PC-9 (cell line): ENCODE results near the gene PDE4D. TPM values are rescaled to one million over a fixed set of nuclear protein-coding genes. Genes with fewer than 3 reads are reported as not detected.

Experiments
- BruUV-seq: library from RNA; stranded (reverse); fragments of 400-500 nt; replicated peaks from 2 replicates; lab custom pipeline; 2021; lab: Mats Ljungman, UMichigan
- CTCF ChIA-PET: fragments of 300-600 bp; sonication (Branson Sonifier 250); formaldehyde crosslinking; loops from one replicate; lab custom pipeline; 2022; ENCODE audit warnings: antibody characterized with exemption; lab: Charles Lee
- POLR2A ChIA-PET: fragments of 300-600 bp; sonication (Branson Sonifier 250); formaldehyde crosslinking; loops from one replicate; lab custom pipeline; 2022; ENCODE audit warnings: antibody characterized with exemption; ENCODE audit not compliant: unreplicated experiment; lab: Charles Lee
- DNase-seq, 2 experiments: peaks; one replicate each; pipeline versions ENCODE4 v3.0.0 to v3.0.0-alpha.2; 2015 to 2022; ENCODE audit warnings: mixed read lengths in 1 of 2
- H2AFZ ChIP-seq: fragments of 200-600 bp; sonication (generic); 2 replicates; pipeline ENCODE4 v1.8.1; 2017; ENCODE audit warnings: antibody characterized with exemption
- H3F3A ChIP-seq: fragments of 200-600 bp; sonication (generic); 2 replicates; pipeline ENCODE4 v1.8.1; 2017; ENCODE audit warnings: antibody characterized with exemption, mild to moderate bottlenecking, low read depth; ENCODE audit not compliant: insufficient read depth
- H3K27ac ChIP-seq: fragments of 200-600 bp; sonication (generic); 2 replicates; pipeline ENCODE4 v1.6.1; 2016; ENCODE audit warnings: mixed run types
- H3K27me3 ChIP-seq: fragments of 200-600 bp; sonication (generic); 2 replicates; pipeline ENCODE4 v1.6.1; 2016; ENCODE audit warnings: low read depth, mixed run types; ENCODE audit not compliant: insufficient read depth
- H3K36me3 ChIP-seq: fragments of 200-600 bp; sonication (generic); 2 replicates; pipeline ENCODE4 v1.6.1; 2016; ENCODE audit warnings: low read depth, mixed run types
- H3K4me1 ChIP-seq: fragments of 200-600 bp; sonication (generic); replicated peaks from 2 replicates; pipeline ENCODE4 v1.6.1; 2016; ENCODE audit warnings: mixed run types; ENCODE audit not compliant: insufficient read depth
- H3K4me2 ChIP-seq: fragments of 200-600 bp; sonication (generic); 2 replicates; pipeline ENCODE4 v1.6.1; 2017; ENCODE audit warnings: mixed run types
- H3K4me3 ChIP-seq: fragments of 200-600 bp; sonication (generic); 2 replicates; pipeline ENCODE4 v1.6.1; 2016; ENCODE audit warnings: mixed run types
- H3K79me2 ChIP-seq: fragments of 200-600 bp; sonication (generic); 2 replicates; pipeline ENCODE4 v1.6.1; 2017; ENCODE audit warnings: low read depth, mixed run types
- H3K9me2 ChIP-seq: fragments of 200-600 bp; sonication (generic); 2 replicates; pipeline ENCODE4 v1.8.1; 2017; ENCODE audit warnings: mild to moderate bottlenecking; ENCODE audit not compliant: insufficient read depth
- H3K9me3 ChIP-seq: fragments of 200-600 bp; sonication (generic); 2 replicates; pipeline ENCODE4 v1.8.1; 2016; ENCODE audit warnings: low read depth; ENCODE audit not compliant: insufficient read depth
- H4K20me1 ChIP-seq: fragments of 200-600 bp; sonication (generic); 2 replicates; pipeline ENCODE4 v1.8.1; 2017; ENCODE audit not compliant: insufficient read depth
- EZH2 ChIP-seq: fragments of 200-600 bp; sonication (generic); IDR thresholded peaks from 2 replicates; pipeline ENCODE4 v1.8.0; 2017; ENCODE audit warnings: antibody characterized with exemption, low read depth
- intact Hi-C: fragments of 100-400 bp; cut with micrococcal nuclease; formaldehyde crosslinking; loops from one replicate; pipeline ENCODE4 v1.10.0; 2022; ENCODE audit not compliant: unreplicated experiment
- total RNA-seq: library from RNA; stranded (reverse); gene quantifications from 2 replicates; pipeline ENCODE4 v1.2.3, GENCODE V29; 2021
- TF ChIP-seq, protein P1 (sequence below): fragments of 200-600 bp; sonication (generic); conservative IDR thresholded peaks from 2 replicates; pipeline ENCODE4 v1.6.1; 2017; ENCODE audit warnings: mixed run types, antibody characterized with exemption, mild to moderate bottlenecking, moderate library complexity

Gene PDE4D
- total RNA-seq, 1 experiment from 2014 or later: 9.8 TPM

DNA sequence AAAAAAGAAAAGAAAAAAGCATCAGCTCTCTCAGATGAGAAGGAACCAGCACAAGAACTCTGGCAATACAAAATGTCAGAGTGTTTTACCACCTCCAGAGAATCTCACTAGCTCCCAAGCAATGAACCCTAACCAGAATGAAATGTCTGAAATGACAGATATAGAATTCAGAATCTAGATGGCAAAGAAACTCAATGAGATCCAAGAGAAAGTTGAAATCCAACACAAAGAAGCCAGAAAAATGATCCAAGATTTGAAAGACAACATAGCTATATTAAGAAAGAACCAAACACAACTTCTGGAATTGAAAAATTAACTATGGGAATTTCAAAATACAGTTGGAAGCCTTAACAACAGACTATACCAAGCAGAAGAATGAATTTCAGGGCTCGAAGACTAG is 396.3 kb downstream of the PDE4D start:
- intact Hi-C loops: no loop called here
- no peak overlapping the region for H3K27ac ChIP-seq

DNA sequence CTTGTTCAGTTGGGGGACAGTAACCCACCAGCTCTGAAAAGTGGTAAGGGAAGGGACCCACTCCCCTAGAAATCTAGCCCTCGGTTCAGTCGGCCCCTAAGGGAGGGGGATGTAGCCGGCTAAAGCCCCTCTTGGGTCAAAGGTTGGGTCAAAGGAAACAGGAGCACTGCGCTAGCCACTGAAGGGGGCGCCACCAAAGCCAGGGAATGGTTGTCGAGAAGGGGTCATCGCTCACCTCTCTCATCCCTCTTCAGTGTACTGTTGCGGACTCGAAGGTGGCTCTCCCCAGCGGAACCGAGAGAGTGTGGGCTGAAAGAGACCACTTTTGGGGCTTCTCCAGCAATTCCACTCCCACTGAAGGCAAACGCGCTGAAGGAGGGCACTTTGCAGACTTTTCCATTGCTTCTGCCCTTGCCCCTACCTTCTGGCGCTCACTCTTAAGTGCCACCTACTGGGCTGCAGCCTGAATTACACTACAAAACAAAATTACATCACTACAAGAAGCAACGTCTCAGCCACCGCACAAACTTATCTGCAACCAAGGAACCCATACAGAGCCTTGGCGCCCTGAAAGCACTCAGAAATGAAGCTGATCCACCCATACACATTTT is 396.9 kb downstream of the PDE4D start:
- BruUV-seq: no TSS peak
- Histone ChIP-seq H2AFZ (no peak overlapping the region), H4K20me1 (no peaks in the 10 kb centered on the region), H3K27ac (no peak overlapping the region), H3K79me2 (no peaks in the 10 kb centered on the region), H3K9me3 (0 out of 2 replicates have a peak, but pooled peaks cover 3% of the 10 kb centered on the region), H3K4me1 (no peaks in the 10 kb centered on the region), H3K9me2 (no peaks in the 10 kb centered on the region), H3F3A (peaks cover 4% of the 10 kb centered on the region; the same call in 1 of the 2 replicates), H3K4me2 (no peak overlapping the region), H3K4me3 (no peak overlapping the region), H3K27me3 (no peaks in the 10 kb centered on the region), H3K36me3 (no peaks in the 10 kb centered on the region)
- intact Hi-C loops: no loop called here
- TF ChIP-seq, protein P1, sequence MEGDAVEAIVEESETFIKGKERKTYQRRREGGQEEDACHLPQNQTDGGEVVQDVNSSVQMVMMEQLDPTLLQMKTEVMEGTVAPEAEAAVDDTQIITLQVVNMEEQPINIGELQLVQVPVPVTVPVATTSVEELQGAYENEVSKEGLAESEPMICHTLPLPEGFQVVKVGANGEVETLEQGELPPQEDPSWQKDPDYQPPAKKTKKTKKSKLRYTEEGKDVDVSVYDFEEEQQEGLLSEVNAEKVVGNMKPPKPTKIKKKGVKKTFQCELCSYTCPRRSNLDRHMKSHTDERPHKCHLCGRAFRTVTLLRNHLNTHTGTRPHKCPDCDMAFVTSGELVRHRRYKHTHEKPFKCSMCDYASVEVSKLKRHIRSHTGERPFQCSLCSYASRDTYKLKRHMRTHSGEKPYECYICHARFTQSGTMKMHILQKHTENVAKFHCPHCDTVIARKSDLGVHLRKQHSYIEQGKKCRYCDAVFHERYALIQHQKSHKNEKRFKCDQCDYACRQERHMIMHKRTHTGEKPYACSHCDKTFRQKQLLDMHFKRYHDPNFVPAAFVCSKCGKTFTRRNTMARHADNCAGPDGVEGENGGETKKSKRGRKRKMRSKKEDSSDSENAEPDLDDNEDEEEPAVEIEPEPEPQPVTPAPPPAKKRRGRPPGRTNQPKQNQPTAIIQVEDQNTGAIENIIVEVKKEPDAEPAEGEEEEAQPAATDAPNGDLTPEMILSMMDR: peak; percentile 50
- TF ChIP-seq EZH2: no peak
- POLR2A ChIA-PET: no interaction called here
- no peak for DNase-seq
- CTCF ChIA-PET: no interaction called here

More for the DNA sequence above, 396.3 kb downstream of the PDE4D start:
- Histone ChIP-seq H4K20me1 (no peaks in the 10 kb centered on the region), H2AFZ (no peak overlapping the region), H3K79me2 (no peaks in the 10 kb centered on the region), H3F3A (peaks cover 4% of the 10 kb centered on the region; the same call in 1 of the 2 replicates), H3K4me1 (no peaks in the 10 kb centered on the region), H3K4me2 (no peak overlapping the region), H3K4me3 (no peak overlapping the region), H3K9me2 (no peaks in the 10 kb centered on the region), H3K27me3 (no peaks in the 10 kb centered on the region), H3K36me3 (no peaks in the 10 kb centered on the region), H3K9me3 (no peaks in the 10 kb centered on the region)
- POLR2A ChIA-PET: no interaction called here
- no TSS peak for BruUV-seq
- TF ChIP-seq EZH2: no peak
- TF ChIP-seq, protein P1: no peak
- no peak for DNase-seq
- CTCF ChIA-PET: no interaction called here

DNA sequence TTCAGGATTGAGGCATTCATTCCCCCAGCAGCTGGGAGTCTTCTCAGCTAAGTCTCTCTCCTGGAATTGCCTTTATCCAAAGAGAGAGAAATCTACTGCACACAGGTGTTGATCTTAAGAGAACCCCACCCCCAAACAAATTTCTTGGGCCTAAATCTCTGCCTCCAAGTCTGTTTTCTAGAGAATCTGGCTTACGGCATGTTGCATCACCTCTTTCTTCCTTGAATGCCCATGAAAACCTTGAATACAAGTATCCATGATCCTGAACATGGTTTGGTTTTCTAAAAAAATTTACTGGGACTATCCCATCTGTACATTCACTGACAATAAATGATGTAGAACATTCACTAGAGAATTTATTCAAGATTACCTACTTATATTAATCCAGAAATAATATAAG is 401.6 kb downstream of the PDE4D start:
- Histone ChIP-seq H3K9me2 (no peaks in the 10 kb centered on the region), H4K20me1 (no peaks in the 10 kb centered on the region), H3K9me3 (0 out of 2 replicates have a peak, but pooled peaks cover 3% of the 10 kb centered on the region), H3K79me2 (no peaks in the 10 kb centered on the region), H3K4me2 (no peak overlapping the region), H3K4me3 (no peak overlapping the region), H3K36me3 (no peaks in the 10 kb centered on the region), H3F3A (no peaks in the 10 kb centered on the region), H3K27me3 (no peaks in the 10 kb centered on the region), H3K27ac (no peak overlapping the region), H2AFZ (no peak overlapping the region), H3K4me1 (no peaks in the 10 kb centered on the region)
- TF ChIP-seq, protein P1: no peak
- no peak for TF ChIP-seq EZH2
- POLR2A ChIA-PET: no interaction called here
- DNase-seq: no peak
- intact Hi-C loops: no loop called here
- CTCF ChIA-PET: no interaction called here
- BruUV-seq: no TSS peak
